Hepatocyte (in vitro differentiated cells): Measurements from ENCODE around the gene RPL22. TPM values are rescaled to one million over a fixed set of nuclear protein-coding genes. Genes with fewer than 3 reads are reported as not detected.

ENCODE experiments used
- DNase-seq: peaks from one replicate; pipeline ENCODE4 v3.0.0-alpha.2; 2016; ENCODE audit warnings: low spot score
- H2AFZ ChIP-seq: fragments of 200-600 bp; sonication (generic); 2 replicates; pipeline ENCODE4 v1.6.0; 2016; ENCODE audit warnings: antibody characterized with exemption, mild to moderate bottlenecking
- H3K27ac ChIP-seq: fragments of 200-600 bp; sonication (generic); 2 replicates; pipeline ENCODE4 v1.5.1; 2016; ENCODE audit warnings: mild to moderate bottlenecking
- H3K27me3 ChIP-seq: fragments of 200-600 bp; sonication (generic); 2 replicates; pipeline ENCODE4 v1.6.1; 2016
- H3K36me3 ChIP-seq: fragments of 200-600 bp; sonication (generic); replicated peaks from 2 replicates; pipeline ENCODE4 v1.5.1; 2016; ENCODE audit warnings: low read depth; ENCODE audit not compliant: insufficient read depth
- H3K4me1 ChIP-seq: fragments of 200-600 bp; sonication (generic); 2 replicates; pipeline ENCODE4 v1.5.1; 2016; ENCODE audit warnings: mild to moderate bottlenecking, moderate library complexity; ENCODE audit not compliant: insufficient read depth
- H3K4me2 ChIP-seq: fragments of 200-600 bp; sonication (generic); 2 replicates; pipeline ENCODE4 v1.6.0; 2016
- H3K4me3 ChIP-seq: fragments of 200-600 bp; sonication (generic); 2 replicates; pipeline ENCODE4 v1.5.1; 2016; ENCODE audit warnings: mild to moderate bottlenecking
- H3K79me2 ChIP-seq: fragments of 200-600 bp; sonication (generic); 2 replicates; pipeline ENCODE4 v1.6.0; 2017; ENCODE audit warnings: mild to moderate bottlenecking
- H3K9me2 ChIP-seq: fragments of 200-600 bp; sonication (generic); replicated peaks from 2 replicates; pipeline ENCODE4 v1.6.0; 2017; ENCODE audit warnings: mild to moderate bottlenecking; ENCODE audit not compliant: insufficient read depth
- H3K9me3 ChIP-seq: fragments of 200-600 bp; sonication (generic); 2 replicates; pipeline ENCODE4 v1.5.1; 2016; ENCODE audit warnings: low read depth, mild to moderate bottlenecking
- H4K20me1 ChIP-seq: fragments of 200-600 bp; sonication (generic); 2 replicates; pipeline ENCODE4 v1.6.0; 2016; ENCODE audit warnings: mild to moderate bottlenecking; ENCODE audit not compliant: insufficient read depth, poor library complexity, severe bottlenecking
- CTCF ChIP-seq: fragments of 200-600 bp; sonication (generic); IDR thresholded peaks from 2 replicates; pipeline ENCODE4 v1.5.1; 2016; ENCODE audit warnings: antibody characterized with exemption, mild to moderate bottlenecking; ENCODE audit not compliant: poor library complexity
- EZH2 ChIP-seq: fragments of 200-600 bp; sonication (generic); IDR thresholded peaks from 2 replicates; pipeline ENCODE4 v1.6.1; 2016; ENCODE audit warnings: antibody characterized with exemption, mild to moderate bottlenecking, borderline replicate concordance
- EZH2phosphoT487 ChIP-seq: fragments of 200-600 bp; sonication (generic); IDR thresholded peaks from one replicate; pipeline ENCODE4 v1.6.1; 2018; ENCODE audit warnings: antibody characterized with exemption, mild to moderate bottlenecking, low read depth, moderate library complexity; ENCODE audit not compliant: unreplicated experiment, severe bottlenecking
- WGBS: methylation state at CpG from one replicate; pipeline ENCODE4 v1.1.6; 2016; ENCODE audit warnings: low lambda C conversion rate; ENCODE audit errors: missing lambda C conversion rate; 5-methylcytosine and 5-hydroxymethylcytosine counted together
- polyA plus RNA-seq: library from polyadenylated mRNA; unstranded; fragments of >200 nt; fragmentation: Nextera tagmentation; extraction: Ambion mirVana; gene quantifications from 2 replicates; pipeline ENCODE4 v1.2.1, GENCODE V29; 2016
- total RNA-seq: library from RNA; depleted of rRNA; stranded (reverse); fragments of >200 nt; gene quantifications from 2 replicates; pipeline ENCODE4 v1.2.3, GENCODE V29; 2014

Gene RPL22
- total and polyA plus RNA-seq, 2 experiments from 2014 or later = 103 to 168 TPM

GRCh38 chr1:6177681-6178380, 21.6 kb downstream of the RPL22 start:
- H3K4me2 ChIP-seq = no peak overlapping the region
- WGBS = 90% methylated on average over 16 of the region's 18 CpGs
- H3K27me3 ChIP-seq = peaks cover 56% of the 10 kb centered on the region
- TF ChIP-seq EZH2 (no peak), EZH2phosphoT487 (no peak), CTCF (no peak)
- peaks cover 3% of the 10 kb centered on the region for H4K20me1 ChIP-seq
- no peak overlapping the region for H3K27ac ChIP-seq
- DNase-seq = no peak
- H2AFZ ChIP-seq = no peak overlapping the region
- peaks cover 12% of the 10 kb centered on the region for H3K4me1 ChIP-seq
- H3K79me2 ChIP-seq = no peaks in the 10 kb centered on the region
- no peak overlapping the region for H3K4me3 ChIP-seq
- H3K9me3 ChIP-seq = no peaks in the 10 kb centered on the region
- no peaks in the 10 kb centered on the region for H3K36me3 ChIP-seq
- no peaks in the 10 kb centered on the region for H3K9me2 ChIP-seq

- no peak for TF ChIP-seq EZH2
- no peak for TF ChIP-seq EZH2phosphoT487
- no peak for TF ChIP-seq CTCF
- peaks cover 53% of the 10 kb centered on the region for H3K27me3 ChIP-seq
- DNase-seq = no peak
- H2AFZ ChIP-seq = no peak overlapping the region
- no peaks in the 10 kb centered on the region for H3K9me3 ChIP-seq
- no peak overlapping the region for H3K4me2 ChIP-seq
- H3K79me2 ChIP-seq = no peaks in the 10 kb centered on the region
- no peak overlapping the region for H3K4me3 ChIP-seq
- no peaks in the 10 kb centered on the region for H3K9me2 ChIP-seq
- no peaks in the 10 kb centered on the region for H3K36me3 ChIP-seq
- H4K20me1 ChIP-seq = peaks cover 3% of the 10 kb centered on the region
- peaks cover 12% of the 10 kb centered on the region for H3K4me1 ChIP-seq
- no peak overlapping the region for H3K27ac ChIP-seq
- 79% methylated on average over 5 of the region's 5 CpGs for WGBS
Measured at GRCh38 chr1:6176779-6177178, 22.6 kb downstream of the RPL22 start.

GRCh38 chr1:6175411-6175828, 24.0 kb downstream of the RPL22 start:
- Histone ChIP-seq H3K9me3 (no peaks in the 10 kb centered on the region), H2AFZ (no peak overlapping the region), H3K79me2 (no peaks in the 10 kb centered on the region), H4K20me1 (no peaks in the 10 kb centered on the region), H3K36me3 (no peaks in the 10 kb centered on the region), H3K4me1 (peaks cover 6% of the 10 kb centered on the region), H3K4me2 (no peak overlapping the region), H3K4me3 (no peak overlapping the region), H3K27ac (no peak overlapping the region), H3K27me3 (peaks cover 39% of the 10 kb centered on the region), H3K9me2 (no peaks in the 10 kb centered on the region)
- 96% methylated on average over 5 of the region's 6 CpGs for WGBS
- TF ChIP-seq EZH2 = no peak
- no peak for TF ChIP-seq CTCF
- TF ChIP-seq EZH2phosphoT487 = no peak
- DNase-seq = no peak
